Activated CD8-positive, alpha-beta memory T cell treated with anti-CD3 and anti-CD28 coated beads for 36 hours (primary cell): ENCODE measurements around the gene NELL2. TPM values are rescaled to one million over a fixed set of nuclear protein-coding genes. Genes with fewer than 3 reads are reported as not detected.
"Not testable (repeated sequence)": the region's sequence is repeated elsewhere in the genome, so short reads cannot be mapped to it uniquely, and the experiment has no call there.

Experiments
- CTCF ChIA-PET: fragments of 350-600 bp; sonication (Branson Sonifier 250); formaldehyde crosslinking; loops from one replicate; lab custom pipeline; 2021; ENCODE audit warnings: antibody characterized with exemption; lab: Charles Lee
- POLR2A ChIA-PET: fragments of 350-600 bp; sonication (Branson Sonifier 250); formaldehyde crosslinking; loops from one replicate; lab custom pipeline; 2021; ENCODE audit warnings: antibody characterized with exemption; lab: Charles Lee
- total RNA-seq, 2 experiments: library from RNA; stranded (reverse); gene quantifications; one replicate each; pipeline ENCODE4 v1.2.3, GENCODE V29; 2021

Gene NELL2
- total RNA-seq, 2 experiments from 2014 or later = 48.3 to 50.0 TPM

DNA sequence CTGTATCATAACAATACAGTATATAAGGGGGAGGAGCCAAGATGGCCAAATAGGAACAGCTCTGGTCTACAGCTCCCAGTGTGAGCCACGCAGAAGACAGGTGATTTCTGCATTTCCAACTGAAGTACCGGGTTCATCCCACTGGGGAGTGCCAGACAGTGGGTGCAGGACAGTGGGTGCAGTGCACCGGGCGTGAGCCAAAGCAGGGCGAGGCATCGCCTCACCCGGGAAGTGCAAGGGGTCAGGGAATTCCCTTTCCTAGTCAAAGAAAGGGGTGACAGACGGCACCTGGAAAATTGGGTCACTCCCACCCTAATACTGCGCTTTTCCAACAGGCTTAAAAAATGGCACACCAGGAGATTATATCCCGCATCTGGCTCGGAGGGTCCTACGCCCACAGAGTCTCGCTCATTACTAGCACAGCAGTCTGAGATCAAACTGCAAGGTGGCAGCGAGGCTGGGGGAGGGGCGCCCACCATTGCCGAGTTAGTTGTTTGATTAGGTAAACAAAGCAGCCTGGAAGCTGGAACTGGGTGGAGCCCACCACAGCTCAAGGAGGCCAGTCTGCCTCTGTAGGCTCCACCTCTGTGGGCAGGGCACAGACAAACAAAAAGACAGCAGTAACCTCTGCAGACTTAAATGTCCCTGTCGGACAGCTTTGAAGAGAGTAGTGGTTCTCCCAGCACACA is 134.7 kb downstream of the NELL2 start:
- CTCF ChIA-PET, POLR2A ChIA-PET: not testable (repeated sequence)

DNA sequence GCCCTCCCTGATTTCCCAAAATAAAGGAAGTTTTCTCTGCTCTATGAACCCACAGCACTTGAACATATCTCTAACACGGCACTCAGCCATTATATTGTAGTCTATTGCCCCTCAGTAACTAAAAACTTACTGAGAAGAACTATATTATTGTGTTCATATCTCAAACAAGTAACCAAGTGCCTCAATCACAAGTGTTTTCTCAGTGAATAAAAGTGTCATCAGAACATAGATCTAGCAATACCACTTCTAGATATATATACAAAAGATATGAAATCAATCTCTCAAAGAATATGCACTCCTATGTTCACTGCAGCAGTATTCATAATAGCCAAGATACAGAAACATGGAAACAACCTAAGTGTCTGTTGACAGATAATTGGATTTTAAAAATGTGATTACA is 138.1 kb downstream of the NELL2 start:
- CTCF ChIA-PET = no interaction called here
- POLR2A ChIA-PET = no interaction called here

DNA sequence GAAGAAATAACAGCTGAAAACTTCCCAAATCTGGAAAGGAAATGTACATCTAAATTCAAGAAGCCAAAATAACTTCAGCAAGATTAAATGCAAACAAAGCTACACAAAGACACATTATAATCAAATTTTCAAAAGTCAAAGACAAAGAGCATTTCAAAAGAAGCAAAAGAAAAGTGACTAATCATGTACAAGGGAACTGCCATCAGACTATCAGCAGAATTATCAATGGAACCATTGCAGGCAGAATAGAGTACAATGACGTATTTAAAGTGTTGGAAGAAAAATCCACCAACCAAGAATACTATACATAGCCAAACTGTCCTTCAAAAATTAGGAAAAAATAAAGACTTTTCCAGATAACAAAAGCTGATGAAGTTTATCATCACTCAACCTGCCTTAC is 147.5 kb downstream of the NELL2 start:
- ChIA-PET CTCF (no interaction called here), POLR2A (no interaction called here)

DNA sequence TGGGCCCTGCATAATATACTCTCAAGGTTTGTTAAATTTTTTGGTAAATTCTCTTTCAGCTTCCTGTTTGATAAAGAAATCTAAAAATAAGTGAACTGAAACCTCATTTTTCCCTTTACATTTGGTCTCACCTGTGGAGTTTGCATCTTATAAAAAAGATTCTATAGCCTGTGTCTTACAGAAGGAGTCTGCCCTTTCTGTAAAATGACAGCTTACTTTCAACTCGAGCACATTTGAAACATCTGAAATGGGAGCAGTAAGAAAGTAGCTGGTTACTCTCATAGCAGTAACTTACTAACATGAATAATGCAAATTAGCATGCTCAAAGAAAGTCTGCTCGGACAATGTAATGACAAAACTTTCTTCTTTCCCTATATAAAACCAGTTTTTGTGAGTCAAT is 155.8 kb downstream of the NELL2 start:
- ChIA-PET POLR2A (no interaction called here), CTCF (no interaction called here)

DNA sequence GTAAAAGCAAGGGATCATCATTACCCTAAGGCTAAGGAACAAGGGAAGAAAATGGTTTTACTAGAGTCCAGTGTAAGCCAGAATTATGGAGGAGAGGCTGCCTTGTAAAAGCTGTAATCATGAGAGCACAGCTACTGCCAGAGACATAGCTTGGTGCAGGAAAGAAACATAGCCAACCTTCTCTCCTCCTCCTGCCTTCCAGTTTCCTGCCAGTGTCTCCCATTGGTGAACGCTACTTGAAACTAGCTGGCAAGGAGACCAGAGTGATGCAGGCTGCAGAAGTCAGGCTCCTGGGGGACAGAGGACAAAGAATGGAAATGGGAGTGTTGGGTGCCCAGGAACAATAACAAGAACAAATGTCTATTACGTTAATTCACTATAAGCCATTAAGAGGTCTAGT is 158.5 kb downstream of the NELL2 start:
- ChIA-PET POLR2A (no interaction called here), CTCF (interaction anchor here (0.5 kb wide), 1 partner anchor 170 kb away, joined by 4 read pairs; no protein-coding TSS in a partner anchor)

DNA sequence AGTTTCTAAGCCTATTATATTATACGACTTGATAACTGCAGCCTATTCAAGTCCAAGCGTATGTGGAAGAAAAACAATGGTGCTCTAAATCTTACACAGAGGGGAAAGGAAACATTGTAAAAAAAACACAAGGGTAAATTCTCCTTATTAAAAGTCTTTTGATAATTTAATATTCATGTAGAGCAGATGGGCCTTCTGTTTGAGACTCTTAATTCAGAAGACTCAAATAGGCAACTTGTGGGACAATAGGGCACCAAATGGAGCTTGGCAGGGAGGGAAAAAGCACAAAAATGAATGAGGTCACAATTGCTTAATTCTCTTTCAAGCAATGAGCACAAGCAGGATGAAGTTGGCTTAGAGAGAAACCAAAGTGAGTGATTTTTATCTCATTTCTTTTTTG is 159.4 kb downstream of the NELL2 start:
- ChIA-PET CTCF (interaction anchor here (0.6 kb wide), 1 partner anchor 40 kb away, joined by 3 read pairs; no protein-coding TSS in a partner anchor), POLR2A (no interaction called here)

DNA sequence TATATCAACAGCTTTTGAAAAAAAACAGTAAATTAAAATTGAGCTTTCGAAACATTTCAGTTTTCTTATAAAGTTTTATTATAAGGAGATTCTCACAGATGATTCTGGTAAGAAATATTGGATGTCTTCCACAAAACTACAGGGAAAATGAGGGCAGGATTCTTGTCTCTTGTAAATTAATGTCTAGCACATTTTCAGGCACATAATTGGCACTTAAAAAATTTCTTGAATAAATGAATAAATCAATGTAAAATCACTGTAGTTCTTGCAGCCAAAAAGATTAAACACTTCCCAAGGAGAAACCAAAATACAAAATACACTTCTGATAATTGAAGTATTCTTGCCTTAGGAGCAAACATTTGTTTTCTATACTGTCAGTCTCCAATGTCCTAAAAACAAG is 164.4 kb downstream of the NELL2 start:
- ChIA-PET CTCF (no interaction called here), POLR2A (no interaction called here)

DNA sequence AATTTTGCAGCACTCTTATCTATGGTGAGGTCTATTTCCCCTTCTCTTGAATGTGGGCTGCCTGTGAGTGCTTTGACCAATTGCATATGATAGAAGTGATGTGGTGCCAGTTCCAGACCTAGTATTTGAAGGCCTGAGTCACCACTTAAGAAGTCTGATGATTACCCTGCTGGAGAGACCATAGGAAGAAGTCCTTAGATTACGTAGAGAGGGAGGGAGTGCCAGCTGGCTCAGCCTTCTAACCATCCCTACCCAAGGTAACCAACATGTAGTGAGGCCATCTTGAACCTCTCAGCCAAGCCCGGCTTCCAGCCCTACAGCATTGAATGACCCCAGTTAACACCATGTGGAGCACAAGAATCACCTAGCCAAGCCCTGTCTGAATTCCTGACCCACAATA is 166.9 kb downstream of the NELL2 start:
- CTCF ChIA-PET = no interaction called here
- POLR2A ChIA-PET = no interaction called here

DNA sequence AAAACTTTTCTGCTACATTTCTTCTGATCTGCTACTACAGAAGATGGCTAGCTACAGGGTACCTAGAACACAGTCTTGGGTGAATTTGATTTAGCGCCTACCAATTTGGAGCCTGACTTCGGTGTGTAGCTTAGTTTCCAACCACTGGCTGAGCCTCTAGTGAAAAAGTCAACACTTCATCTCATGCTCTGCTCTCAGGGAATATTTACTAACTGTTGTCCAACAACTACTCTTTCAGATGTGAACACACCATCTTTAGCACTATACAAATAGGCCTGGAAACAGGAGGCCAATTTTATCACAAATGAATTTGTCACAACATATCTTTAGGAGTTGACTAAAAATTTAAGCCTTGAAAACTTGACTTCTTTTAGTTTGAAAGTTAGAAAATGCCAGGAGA is 167.9 kb downstream of the NELL2 start:
- ChIA-PET POLR2A (no interaction called here), CTCF (interaction anchor here (0.6 kb wide), 1 partner anchor 21 kb away, joined by 3 read pairs; no protein-coding TSS in a partner anchor)

DNA sequence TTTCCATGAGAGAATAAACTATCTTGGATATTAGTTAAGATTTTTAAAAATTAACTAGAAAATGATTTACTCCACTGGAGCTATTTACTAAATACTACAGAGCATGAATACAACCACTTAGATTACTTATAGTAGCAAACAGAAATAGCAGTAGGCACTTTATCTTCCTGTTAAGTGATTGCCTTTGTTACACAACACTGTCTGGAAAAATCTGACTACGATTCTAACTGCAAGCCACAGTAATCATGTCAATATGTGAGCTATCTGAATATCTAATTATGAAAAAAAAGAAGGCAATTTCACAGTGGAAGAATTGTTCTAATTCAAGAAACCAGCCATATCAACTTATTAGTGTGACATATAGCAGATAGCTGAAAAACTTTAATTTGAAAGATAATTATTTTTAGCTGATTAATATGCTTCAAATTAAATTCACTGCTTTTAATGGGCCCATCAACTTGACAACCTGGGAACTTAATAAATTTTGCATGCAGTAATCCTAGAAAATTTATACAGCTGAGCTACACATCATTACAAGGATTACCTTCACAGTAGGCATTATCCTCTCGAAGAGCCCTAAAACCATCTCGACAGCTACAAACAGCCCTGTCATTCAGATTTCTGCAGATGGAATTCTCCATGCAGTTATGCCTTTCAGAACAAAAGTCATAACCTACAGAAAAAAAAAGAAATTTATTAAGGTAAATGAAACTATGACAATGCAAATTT is 172.8 kb downstream of the NELL2 start:
- CTCF ChIA-PET = no interaction called here
- POLR2A ChIA-PET = no interaction called here

DNA sequence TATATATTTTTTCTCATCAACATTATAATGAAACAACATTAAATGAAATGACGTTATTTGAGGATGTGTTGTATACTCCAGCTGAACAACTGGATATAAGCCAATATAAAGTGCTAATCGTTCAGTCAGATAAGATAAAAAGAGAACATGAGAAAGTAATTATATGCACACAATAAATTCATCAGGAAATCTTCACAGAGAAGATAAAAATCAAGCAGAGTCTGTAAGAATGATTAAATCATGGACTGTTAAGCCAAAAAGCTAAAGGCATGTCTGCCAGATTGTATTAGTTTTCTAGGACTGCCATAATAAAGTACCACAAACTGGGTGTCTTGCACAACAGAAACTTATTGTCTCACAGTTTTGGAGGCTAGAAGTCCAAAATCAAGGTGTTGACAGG is 178.6 kb downstream of the NELL2 start:
- CTCF ChIA-PET = no interaction called here
- POLR2A ChIA-PET = no interaction called here

DNA sequence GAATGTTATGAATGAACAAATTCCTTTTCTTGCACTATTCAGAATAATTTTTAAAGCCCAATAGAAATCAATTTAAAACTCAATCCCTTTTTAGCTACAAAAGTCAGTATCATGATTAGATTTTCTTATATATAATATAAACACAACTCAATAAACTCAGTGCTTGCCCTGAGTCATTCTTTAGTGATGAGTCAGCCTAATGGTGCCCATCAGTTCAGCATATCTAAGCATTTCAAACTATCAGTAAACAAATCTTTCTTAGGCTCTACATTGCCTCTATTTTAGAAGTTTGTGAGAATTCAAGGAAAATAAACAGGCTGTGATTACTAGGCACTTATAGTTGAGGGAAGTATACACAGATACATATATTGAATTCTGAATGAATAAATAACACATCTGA is 179.6 kb downstream of the NELL2 start:
- CTCF ChIA-PET = no interaction called here
- POLR2A ChIA-PET = no interaction called here

DNA sequence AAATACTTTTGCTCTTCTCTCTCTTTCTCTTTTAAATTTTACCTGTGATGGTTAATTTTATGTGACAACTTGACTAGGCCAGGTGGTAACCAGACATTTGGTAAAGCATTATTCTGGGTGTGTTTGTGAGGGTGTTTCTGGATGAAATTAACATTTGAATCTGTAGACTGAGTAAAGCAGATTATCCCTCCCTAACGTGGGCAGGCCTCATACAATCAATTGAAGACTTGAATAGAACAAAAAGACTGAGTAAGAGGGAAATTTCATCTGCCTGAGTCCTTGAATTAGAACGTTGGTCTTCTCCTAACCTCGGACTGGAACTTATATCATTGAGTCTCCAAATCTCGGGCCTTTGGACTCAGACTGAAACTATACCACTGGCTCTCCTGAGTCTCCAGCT is 182.1 kb downstream of the NELL2 start:
- CTCF ChIA-PET = no interaction called here
- POLR2A ChIA-PET = no interaction called here

DNA sequence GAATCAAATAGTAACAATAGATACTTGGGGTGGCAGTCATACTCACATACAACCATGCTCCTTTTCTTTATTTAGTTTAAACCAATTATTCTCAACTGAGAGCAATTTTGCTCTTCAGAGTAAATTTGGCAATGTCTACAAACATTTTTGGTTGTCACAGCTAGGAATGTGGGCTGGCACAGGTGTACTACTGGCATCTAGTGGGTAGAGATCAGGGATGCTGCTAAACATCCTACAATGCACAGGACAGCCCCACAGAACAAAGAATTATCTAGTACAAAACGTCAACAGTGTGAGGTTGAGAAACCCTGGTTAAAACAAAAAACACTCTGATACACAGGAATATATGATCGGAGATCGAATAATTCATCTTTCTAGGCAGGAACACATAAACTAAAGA is 186.5 kb downstream of the NELL2 start:
- CTCF ChIA-PET = no interaction called here
- POLR2A ChIA-PET = no interaction called here

DNA sequence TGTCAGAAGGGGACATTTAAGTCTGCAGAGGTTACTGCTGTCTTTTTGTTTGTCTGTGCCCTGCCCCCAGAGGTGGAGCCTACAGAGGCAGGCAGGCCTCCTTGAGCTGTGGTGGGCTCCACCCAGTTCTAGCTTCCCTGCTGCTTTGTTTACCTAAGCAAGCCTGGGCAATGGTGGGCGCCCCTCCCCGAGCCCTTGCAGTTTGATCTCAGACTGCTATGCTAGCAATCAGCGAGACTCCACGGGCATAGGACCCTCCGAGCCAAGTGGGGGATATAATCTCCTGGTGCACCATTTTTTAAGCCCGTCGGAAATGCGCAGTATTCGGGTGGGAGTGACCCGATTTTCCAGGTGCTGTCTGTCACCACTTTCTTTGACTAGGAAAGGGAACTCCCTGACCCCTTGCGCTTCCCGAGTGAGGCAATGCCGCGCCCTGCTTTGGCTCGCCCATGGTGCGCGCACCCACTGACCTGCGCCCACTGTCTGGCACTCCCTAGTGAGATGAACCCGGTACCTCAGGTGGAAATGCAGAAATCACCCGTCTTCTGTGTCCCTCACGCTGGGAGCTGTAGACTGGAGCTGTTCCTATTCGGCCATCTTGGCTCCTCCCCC is 189.2 kb downstream of the NELL2 start:
- POLR2A ChIA-PET, CTCF ChIA-PET: not testable (repeated sequence)

DNA sequence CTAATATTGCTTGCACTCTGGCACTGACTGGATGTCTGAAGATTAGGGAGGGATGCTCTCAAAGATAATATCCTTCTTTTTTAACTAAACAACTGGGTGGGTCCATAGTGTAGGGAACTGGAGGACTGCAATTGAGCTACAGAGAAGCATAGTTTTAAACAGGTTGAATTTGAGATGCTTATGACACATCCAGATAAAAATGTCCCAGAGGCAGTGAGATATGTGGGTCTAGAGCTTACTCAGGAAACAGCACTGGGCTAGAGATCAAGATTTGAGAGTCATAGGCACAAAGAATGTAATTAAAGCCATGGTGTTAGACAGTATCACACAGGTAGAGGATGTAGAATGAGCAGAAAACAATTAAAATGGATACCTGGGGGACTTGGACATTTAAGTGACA is 198.4 kb downstream of the NELL2 start:
- POLR2A ChIA-PET = no interaction called here

DNA sequence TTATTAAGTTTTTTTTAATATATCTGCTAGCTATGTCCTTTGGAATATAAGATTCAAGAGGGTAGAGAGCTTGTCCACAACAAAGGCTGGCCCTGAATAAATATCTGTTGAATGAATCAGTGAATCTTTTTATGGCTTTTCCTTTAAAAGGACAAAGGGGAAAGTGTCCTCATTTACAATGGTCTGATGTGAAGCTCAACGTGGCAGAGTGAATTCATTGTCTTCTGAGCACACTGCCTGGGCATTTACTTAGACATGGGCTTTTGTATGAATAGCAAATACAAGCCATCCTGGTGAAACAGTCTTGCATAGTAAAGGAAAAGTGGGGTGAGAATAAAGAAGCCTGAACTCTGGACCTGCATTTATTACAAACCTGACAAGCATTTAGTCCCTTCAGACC is 201.2 kb downstream of the NELL2 start:
- CTCF ChIA-PET = no interaction called here
- POLR2A ChIA-PET = no interaction called here

More for the DNA sequence above, 198.4 kb downstream of the NELL2 start:
- CTCF ChIA-PET = no interaction called here

DNA sequence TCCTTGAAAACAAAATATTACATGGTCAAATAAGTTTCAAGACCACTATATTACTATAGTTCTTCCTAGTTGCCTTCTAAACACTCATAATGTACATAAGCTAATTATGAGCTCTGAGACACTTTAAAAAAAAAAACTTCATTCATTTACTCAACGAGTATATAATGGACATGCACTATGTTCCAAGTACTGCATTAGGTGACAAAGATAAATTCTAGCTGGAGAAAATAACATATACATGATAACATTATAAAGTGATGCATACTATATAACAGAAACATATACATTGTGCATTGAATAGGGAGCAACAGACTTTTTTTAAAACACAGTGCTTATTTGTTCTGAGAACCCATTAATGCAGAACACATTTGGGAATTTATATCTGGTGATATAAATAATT is 202.3 kb downstream of the NELL2 start:
- ChIA-PET CTCF (no interaction called here), POLR2A (no interaction called here)

DNA sequence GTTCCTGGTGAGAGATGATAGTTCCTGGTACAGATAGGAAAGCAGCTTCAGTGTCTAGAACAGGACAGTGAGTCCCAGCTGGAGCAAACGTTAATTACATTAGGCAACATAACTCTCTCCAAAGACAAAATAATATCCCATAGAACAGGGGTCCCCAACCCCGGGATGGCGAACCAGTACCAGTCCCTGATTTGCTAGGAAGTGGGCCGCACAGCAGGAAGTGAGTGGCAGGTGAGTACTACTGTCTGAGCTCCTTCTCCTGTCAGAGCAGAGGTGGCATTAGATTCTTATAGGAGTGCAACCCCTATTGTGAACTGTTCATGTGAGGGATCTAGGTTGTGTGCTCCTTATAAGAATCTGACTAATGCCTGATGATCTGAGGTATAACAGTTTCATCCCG is 204.1 kb downstream of the NELL2 start:
- CTCF ChIA-PET = no interaction called here
- POLR2A ChIA-PET = no interaction called here

DNA sequence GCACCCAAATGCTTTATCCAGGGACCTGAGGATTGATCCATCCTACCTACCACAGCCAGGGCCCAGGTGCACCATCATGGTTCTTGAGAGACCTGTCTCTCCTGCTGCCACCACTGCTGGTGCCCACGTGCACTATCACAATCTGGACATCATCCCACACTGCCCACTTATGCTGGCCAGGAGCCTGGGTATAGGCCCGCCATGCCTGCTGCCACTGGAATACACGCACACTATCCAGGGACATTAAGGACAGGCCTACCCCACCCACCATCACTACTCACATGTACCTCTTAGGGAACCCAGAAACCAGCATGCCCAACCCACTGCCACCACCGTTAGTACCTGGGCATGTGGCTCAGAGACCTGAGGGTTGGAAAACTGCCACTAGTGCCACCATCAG is 207.7 kb downstream of the NELL2 start:
- POLR2A ChIA-PET = no interaction called here
- CTCF ChIA-PET = no interaction called here

DNA sequence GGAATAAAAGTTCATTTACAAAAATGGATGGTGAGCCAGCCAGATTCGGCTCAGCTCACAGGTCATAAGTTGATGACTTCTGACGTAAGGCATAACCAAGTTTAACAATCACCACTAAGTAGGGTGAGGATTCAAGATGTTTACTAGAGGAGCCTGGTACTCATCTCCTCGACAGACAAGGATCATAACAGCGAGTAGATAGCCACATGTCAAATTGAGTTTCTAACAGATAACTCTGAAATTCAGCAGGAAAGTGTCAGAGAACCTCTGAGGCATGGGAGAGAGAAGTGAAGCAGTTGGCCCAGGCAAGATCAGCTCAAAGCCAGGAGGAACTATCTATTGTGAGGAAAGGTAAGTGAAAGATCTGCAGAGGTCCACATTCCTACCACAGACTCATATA is 208.7 kb downstream of the NELL2 start:
- ChIA-PET POLR2A (no interaction called here), CTCF (no interaction called here)
